HG03460 (cell line): ENCODE measurements around the gene ECPAS.
"Not testable (repeated sequence)": the region's sequence is repeated elsewhere in the genome, so short reads cannot be mapped to it uniquely, and the experiment has no call there.

Experiments
- ATAC-seq: cut with Tn5 transposase; IDR thresholded peaks from one replicate; pipeline ENCODE4 v1.9.1; 2021; ENCODE audit not compliant: unreplicated experiment

Gene ECPAS

GRCh38 chr9:111474385-111474784 is 9.8 kb downstream of the ECPAS start:
- ATAC-seq, result no peak

- no peak for ATAC-seq
Observed at GRCh38 chr9:111467778-111468367, 16.3 kb downstream of the ECPAS start.

GRCh38 chr9:111463048-111463447 is 21.1 kb downstream of the ECPAS start:
- no peak for ATAC-seq

- ATAC-seq, result peak; percentile 53
Observed at GRCh38 chr9:111458139-111459009, 25.8 kb downstream of the ECPAS start.

GRCh38 chr9:111456529-111456928 is 27.7 kb downstream of the ECPAS start:
- peak; percentile 48 for ATAC-seq

GRCh38 chr9:111455638-111456037 is 28.5 kb downstream of the ECPAS start:
- ATAC-seq, result no peak

GRCh38 chr9:111454751-111455150 is 29.4 kb downstream of the ECPAS start:
- ATAC-seq, result no peak

GRCh38 chr9:111451570-111451969 is 32.6 kb downstream of the ECPAS start:
- ATAC-seq, result no peak

- ATAC-seq, result no peak
Observed at GRCh38 chr9:111450124-111450523, 34.1 kb downstream of the ECPAS start.

- ATAC-seq, result no peak
Observed at GRCh38 chr9:111449705-111450104, 34.5 kb downstream of the ECPAS start.

- ATAC-seq, result not testable (repeated sequence)
Observed at GRCh38 chr9:111445799-111446198, 38.4 kb downstream of the ECPAS start.

- no peak for ATAC-seq
Observed at GRCh38 chr9:111443454-111443853, 40.7 kb downstream of the ECPAS start.

GRCh38 chr9:111442360-111443027 is 41.7 kb downstream of the ECPAS start:
- ATAC-seq, result no peak

GRCh38 chr9:111440226-111440625 is 44.0 kb downstream of the ECPAS start:
- ATAC-seq, result no peak

- no peak for ATAC-seq
Observed at GRCh38 chr9:111438541-111439235, 45.5 kb downstream of the ECPAS start.

- no peak for ATAC-seq
Observed at GRCh38 chr9:111436571-111436970, 47.6 kb downstream of the ECPAS start.

- no peak for ATAC-seq
Observed at GRCh38 chr9:111433082-111433481, 51.1 kb downstream of the ECPAS start.

- ATAC-seq, result no peak
Observed at GRCh38 chr9:111431684-111432083, 52.5 kb downstream of the ECPAS start.

- no peak for ATAC-seq
Observed at GRCh38 chr9:111429175-111429574, 55.0 kb downstream of the ECPAS start.

GRCh38 chr9:111427186-111427585 is 57.0 kb downstream of the ECPAS start:
- ATAC-seq, result no peak

- no peak for ATAC-seq
Observed at GRCh38 chr9:111423389-111423788, 60.8 kb downstream of the ECPAS start.
